Stimulated activated CD4-positive, alpha-beta T cell treated with anti-CD3 and anti-CD28 coated beads, Interleukin-12 subunit alpha, Interleukin-12 subunit beta, amount 100 ng/mL, for 4 hours (primary cell): Measurements from ENCODE around the gene FAM133A.
A peak's percentile ranks its signal among the peaks of the same experiment; 100 is the strongest.

Source experiments
- DNase-seq: peaks from one replicate; pipeline ENCODE4 v3.0.0-alpha.2; 2020

The FAM133A gene

GRCh38 chrX:93673869-93674271 is at the start of gene FAM133A:
Gene FAM133A (plus strand): TSS chrX:93674206. CDS start chrX:93709420, 35,214 bp downstream.
- no peak for DNase-seq

- no peak for DNase-seq
Measured at GRCh38 chrX:93637591-93637990, 36.4 kb upstream of the FAM133A start.

DNA sequence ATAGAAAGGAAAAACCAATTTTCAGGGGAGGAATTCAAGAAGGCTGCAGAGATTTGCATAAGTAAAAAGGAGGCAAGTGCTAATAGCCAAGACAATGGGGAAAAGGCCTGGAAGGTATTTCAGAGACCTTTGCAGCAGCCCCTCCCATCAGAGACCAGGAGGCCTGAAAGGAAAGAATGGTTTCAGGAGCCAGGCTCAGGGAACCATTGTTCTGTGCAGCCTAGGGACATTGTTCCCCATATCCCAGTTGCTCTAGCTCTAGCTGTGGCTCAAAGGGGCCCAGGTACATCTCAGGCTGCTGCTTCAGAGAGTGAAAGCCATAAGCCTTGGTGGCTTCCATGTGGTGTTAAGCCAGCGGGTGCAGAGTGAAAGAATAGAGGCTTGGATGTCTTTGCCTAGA is 24.6 kb upstream of the FAM133A start:
- DNase-seq, result no peak

DNA sequence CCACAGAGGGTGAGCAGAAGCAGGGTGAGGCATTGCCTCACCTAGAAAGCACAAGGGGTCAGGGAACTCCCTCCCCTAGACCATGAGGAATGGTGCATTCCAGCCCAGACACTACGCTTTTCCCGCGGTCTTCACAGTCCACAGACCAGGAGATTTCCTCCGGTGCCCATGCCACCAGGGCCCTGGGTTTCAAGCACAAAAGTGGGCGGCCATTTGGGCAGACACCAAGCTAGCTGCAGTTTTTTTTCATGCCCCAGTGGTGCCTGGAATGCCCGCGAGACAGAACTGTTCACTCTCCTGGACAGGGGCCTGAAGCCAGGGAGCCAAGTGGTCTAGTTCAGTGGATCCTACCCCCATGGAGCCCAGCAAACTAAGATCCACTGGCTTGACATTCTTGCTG is 13.4 kb upstream of the FAM133A start:
- DNase-seq, result no peak

- peak; percentile 44 for DNase-seq
Measured at GRCh38 chrX:93673056-93673868, 744 bp upstream of the FAM133A start, which contains the start of gene NAP1L3. Gene NAP1L3 (minus strand): TSS chrX:93673578. CDS start chrX:93673304, 274 bp downstream.

DNA sequence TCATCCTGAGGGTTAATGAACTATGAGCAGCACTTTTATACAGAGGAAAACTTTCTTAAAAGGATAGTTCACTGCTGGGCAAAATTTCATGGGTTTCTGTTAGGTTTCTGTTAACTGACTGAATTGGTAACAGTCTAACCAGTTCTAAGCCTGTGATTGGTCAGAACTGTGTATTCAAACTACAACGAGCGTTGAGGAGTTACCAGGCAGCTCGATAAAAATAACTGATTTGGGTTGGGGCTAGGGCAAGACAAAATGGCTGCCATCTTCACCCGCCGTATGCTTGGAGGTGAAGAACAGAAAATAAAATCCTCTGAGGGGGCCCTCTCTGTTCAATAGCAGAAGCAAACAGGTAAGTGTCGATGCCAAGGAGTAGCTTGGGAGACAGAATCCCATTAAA is 22.0 kb downstream of the FAM133A start:
- no peak for DNase-seq

DNA sequence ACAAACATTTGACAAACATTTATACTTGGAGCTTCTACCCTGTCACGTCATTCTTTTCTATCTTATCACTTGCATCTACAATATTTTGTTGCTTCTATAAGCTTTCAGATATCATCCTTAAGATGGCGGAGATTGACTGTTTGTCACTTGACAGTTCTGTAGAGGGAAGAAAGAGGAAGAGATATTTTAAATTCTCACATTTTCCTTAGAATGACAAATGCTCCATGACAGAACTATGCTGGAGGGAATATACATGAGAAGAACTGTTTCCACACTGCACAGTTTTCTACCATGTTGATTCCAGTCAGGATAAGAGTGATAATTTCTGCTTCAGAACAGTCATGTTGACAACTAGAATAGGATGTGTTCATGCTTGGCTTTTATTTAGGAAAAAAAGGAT is 29.7 kb downstream of the FAM133A start:
- no peak for DNase-seq

DNA sequence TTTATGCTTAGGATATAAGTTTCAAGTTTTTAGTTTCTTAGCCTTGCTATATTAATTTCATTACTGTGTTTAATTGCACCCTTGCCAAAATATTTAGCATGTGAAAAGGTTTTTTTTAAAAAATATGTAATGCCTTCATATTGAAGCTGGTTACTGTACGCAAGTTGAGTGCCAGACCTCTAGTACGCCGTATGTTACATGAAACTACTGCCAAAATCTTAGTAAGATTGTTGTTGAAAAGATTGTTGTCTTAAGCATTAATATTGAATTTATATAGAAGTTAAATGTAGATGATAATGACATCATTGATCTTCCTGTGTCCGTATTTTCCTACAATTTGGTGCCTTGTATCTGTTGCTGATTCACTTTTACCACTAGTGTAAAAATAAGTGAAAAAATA is 37.1 kb downstream of the FAM133A start:
- DNase-seq, result no peak

DNA sequence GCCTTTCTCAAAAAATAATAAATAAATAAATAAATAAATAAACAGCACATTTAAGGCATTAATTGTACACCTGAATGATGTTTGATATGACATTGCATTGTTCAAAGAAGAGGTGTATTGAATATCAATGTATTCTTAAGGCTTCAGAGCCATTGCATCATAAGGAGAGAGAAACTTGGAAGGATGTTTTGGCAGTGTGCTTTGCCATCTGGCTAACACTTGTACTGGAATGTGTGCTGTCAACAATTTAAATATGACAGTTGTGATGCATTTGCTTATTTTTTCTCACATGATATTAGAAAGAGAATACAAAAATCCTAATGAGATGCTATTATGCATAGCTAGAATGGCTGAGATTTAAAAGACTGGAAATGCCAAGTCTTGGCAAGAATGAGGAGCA is 67.8 kb downstream of the FAM133A start:
- no peak for DNase-seq

GRCh38 chrX:93760163-93760562 is 86.2 kb downstream of the FAM133A start:
- no peak for DNase-seq
